T-helper 2 cell treated with Interferon-gamma antibody and Interleukin-4, amounts not matched to agents 5 μg/mL and 100 μg/mL, for 36 hours (primary cell): Measurements from ENCODE around the gene ABHD17B.
A peak's percentile ranks its signal among the peaks of the same experiment; 100 is the strongest.
"Not testable (repeated sequence)": the region's sequence is repeated elsewhere in the genome, so short reads cannot be mapped to it uniquely, and the experiment has no call there.

Source experiments
- DNase-seq: peaks from one replicate; pipeline ENCODE4 v3.0.0; 2021; ENCODE audit warnings: low spot score
- H3K27ac Mint-ChIP-seq: one replicate; pipeline ENCODE4 v1.8.0; 2021; ENCODE audit warnings: mild to moderate bottlenecking, mixed read lengths
- H3K27me3 Mint-ChIP-seq: one replicate; pipeline ENCODE4 v1.8.0; 2021; ENCODE audit warnings: low read depth, mixed read lengths
- H3K36me3 Mint-ChIP-seq: one replicate; pipeline ENCODE4 v1.8.0; 2021; ENCODE audit warnings: low read depth, mixed read lengths
- H3K4me1 Mint-ChIP-seq: one replicate; pipeline ENCODE4 v1.8.0; 2021; ENCODE audit warnings: low read depth, mixed read lengths
- H3K4me3 Mint-ChIP-seq: one replicate; pipeline ENCODE4 v1.8.0; 2022; ENCODE audit warnings: mild to moderate bottlenecking, moderate library complexity, mixed read lengths
- H3K9me3 Mint-ChIP-seq: one replicate; pipeline ENCODE4 v1.8.0; 2021; ENCODE audit warnings: mixed read lengths

The ABHD17B gene

DNA sequence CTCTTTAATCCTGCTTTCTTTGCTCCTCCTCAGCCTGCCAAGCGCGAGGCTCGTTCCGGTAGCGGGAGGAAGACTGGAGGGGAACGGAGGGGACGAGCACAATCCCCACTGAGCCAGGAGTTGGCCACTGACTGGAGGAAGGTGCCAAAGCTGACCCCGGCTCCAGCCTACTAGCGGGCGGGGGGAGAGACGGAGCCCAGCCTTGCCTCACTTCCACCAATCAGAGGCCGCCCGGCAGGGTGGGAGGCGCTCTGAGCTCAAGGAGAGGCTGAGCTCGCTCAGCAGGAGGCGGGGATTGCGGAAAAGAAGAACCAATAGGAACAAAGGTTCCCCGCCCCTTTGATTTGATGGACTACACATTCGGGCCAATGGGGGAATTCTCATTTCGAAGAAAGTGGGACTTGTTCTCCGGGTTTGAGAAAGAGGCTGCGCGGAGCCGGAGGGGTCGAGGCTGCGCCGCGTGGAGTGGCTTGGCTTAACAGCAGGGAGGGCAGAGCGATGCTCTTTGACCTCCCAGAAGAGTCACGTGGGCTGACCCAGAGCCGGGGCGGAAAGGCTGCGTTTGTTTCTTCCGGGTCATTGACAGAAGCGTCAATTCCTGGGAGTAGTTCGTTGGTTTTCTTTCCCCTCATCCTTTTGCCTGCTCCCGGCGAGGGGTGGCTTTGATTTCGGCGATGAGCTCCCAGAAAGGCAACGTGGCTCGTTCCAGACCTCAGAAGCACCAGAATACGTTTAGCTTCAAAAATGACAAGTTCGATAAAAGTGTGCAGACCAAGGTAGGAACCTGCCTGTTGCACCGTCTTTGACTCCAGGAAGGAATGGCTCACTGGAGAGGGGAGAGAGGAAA, at the start of gene ABHD17B, which contains the start of gene C9orf85:
Gene ABHD17B, minus strand, starts transcription at position 133 of the 847 bp plus-strand sequence. CDS start 36,113 bp downstream, outside the sequence.
Gene C9orf85, plus strand, starts transcription at position 579 of the 847 bp plus-strand sequence. Its CDS starts 96 bp downstream, at position 675.
- Mint-ChIP-seq H3K4me3 (peak within 1 kb of the TSS; percentile 100), H3K9me3 (no peaks in the 10 kb centered on the region), H3K27ac (peak within 1 kb of the TSS; percentile 98), H3K27me3 (no peaks in the 10 kb centered on the region), H3K36me3 (peaks cover 16% of the 10 kb centered on the region), H3K4me1 (peaks cover 54% of the 10 kb centered on the region)
- DNase-seq: peak; percentile 99

DNA sequence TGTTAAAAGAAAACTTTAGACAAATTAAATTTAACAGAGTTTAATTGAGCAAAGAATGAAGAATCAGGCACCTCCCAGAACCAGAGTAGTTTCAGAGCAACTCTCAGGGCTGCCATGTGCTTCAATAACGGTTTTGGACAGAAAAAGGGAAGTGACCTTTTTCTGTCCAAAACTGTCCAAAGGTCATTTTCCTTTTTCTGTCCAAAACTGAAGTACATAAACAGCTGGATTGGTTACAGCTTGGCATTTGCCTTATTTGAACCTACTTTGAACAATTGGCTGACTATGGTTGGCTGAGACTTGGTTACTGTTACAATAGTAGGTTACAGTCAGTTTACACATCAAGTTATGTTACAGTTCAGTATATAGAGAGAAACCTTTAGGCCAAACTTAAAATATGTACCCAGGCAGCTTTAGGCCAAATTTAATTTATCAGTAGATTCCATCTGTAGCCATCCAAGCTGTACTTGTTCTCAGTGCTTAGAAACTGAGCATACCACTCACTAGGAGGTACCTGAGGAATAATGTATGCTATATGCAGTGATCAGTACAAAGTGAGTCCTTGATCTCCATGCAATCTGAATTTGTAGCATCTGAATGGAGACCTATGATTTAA, 44.4 kb upstream of the ABHD17B start:
- H3K36me3 Mint-ChIP-seq: peaks cover 7% of the 10 kb centered on the region
- H3K9me3 Mint-ChIP-seq: no peaks in the 10 kb centered on the region
- no peaks in the 10 kb centered on the region for H3K27me3 Mint-ChIP-seq
- no peak for DNase-seq
- no peak overlapping the region for H3K27ac Mint-ChIP-seq
- H3K4me3 Mint-ChIP-seq: no peak overlapping the region
- H3K4me1 Mint-ChIP-seq: peaks cover 6% of the 10 kb centered on the region

DNA sequence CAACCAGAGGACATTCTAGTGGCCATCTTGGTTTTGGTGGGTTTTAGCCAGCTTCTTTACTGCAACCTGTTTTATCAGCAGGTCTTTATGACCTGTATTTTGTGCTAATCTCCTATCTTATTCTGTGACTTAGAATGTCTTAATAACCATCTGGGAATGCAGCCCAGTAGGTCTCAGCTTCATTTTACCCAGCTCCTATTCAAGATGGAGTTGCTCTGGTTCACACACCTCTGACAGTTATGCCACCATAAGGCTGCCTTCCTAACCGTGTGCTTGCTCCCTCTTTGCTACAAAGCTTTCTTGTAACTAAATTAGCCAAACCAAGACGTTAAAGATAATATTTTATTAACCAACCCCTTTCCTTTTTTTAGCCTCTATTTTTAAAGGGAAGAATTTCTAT, 43.7 kb upstream of the ABHD17B start:
- DNase-seq, H3K36me3 Mint-ChIP-seq, H3K4me3 Mint-ChIP-seq, H3K27ac Mint-ChIP-seq, H3K27me3 Mint-ChIP-seq, H3K9me3 Mint-ChIP-seq, H3K4me1 Mint-ChIP-seq: not testable (repeated sequence)

DNA sequence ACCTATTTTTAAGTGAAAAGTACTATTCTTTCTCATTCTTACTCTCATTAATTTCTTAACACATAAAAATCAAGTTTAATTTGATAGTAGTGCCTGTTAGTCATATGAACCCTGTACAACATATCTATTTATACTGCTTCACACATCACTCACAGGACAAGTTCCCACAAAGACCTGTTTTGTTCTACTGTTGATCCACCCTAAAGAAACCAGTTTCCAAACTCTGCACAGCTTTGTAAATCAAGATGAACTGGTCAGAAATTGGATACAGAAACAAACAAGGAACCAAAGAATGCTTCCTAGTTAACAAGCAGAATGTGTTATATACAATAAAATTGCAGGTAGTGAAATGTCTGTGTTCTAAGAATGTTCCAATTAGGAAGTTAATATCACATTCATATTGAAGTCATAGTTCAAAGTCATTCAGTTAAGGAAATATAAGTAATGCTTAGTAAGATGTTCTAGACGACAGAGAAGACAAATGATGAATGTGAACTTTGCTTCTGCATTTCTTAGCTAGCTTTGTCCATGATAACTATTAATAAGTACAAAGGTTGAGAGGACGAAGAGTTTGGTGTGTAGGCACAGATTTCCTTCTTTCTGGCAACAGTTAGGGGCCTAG, 33.9 kb upstream of the ABHD17B start:
- Mint-ChIP-seq H3K27ac (no peak overlapping the region), H3K36me3 (no peaks in the 10 kb centered on the region), H3K4me1 (peaks cover 9% of the 10 kb centered on the region), H3K27me3 (no peaks in the 10 kb centered on the region), H3K4me3 (no peak overlapping the region), H3K9me3 (no peaks in the 10 kb centered on the region)
- DNase-seq: no peak

DNA sequence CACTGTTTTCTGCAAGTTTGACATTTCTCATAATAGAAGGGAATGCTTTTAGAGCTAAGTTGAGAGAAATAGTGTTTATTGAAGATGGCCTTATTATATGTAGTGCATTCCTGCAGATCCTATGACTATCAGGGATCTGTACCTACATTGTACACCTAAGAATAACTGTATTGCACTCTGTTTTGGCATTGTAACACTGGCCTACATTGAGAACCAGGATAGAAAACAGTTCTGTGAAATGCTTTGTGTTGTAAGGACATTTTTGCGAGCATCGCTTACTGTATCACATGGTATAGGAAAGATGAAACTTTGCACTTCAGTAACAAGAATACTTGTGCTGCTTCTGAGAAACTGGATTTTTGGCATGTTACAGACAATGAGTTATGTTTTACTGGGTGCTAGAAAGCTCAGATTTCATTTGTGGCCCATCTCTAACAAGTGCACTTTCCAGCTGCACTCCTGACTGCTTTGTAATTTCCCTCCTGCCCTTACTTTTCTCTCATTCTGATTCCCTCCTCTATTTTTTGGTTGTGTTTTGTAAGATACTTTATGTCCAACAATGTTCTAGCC, 31.1 kb upstream of the ABHD17B start:
- no peaks in the 10 kb centered on the region for H3K36me3 Mint-ChIP-seq
- no peak overlapping the region for H3K27ac Mint-ChIP-seq
- H3K27me3 Mint-ChIP-seq: no peaks in the 10 kb centered on the region
- H3K9me3 Mint-ChIP-seq: no peaks in the 10 kb centered on the region
- no peak for DNase-seq
- H3K4me1 Mint-ChIP-seq: peaks cover 11% of the 10 kb centered on the region
- no peak overlapping the region for H3K4me3 Mint-ChIP-seq

DNA sequence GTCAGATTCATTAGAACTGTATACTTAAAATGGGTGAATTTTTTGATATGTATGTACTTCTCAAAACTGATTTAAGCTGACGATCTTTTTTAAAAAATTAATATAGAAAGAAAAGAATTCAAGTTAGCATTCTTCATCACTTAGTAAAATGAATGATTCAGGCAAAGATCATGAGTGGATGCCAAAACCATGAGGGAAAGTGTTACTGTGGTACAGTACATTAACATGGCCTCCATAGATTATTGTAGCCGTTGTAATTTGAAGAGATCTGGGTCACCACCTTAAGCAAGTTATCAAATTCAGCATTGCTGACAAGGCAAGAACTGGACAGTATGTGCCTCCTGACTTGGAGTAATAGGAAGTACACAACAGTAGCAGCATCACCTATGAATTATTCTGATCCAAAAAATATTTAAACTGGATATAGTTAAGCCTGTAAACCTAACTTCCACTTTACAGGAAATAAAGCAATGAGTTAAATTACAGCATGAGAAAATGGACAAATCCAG, 30.1 kb upstream of the ABHD17B start:
- H3K27me3 Mint-ChIP-seq: no peaks in the 10 kb centered on the region
- no peaks in the 10 kb centered on the region for H3K9me3 Mint-ChIP-seq
- peaks cover 11% of the 10 kb centered on the region for H3K4me1 Mint-ChIP-seq
- no peak for DNase-seq
- no peak overlapping the region for H3K27ac Mint-ChIP-seq
- no peak overlapping the region for H3K4me3 Mint-ChIP-seq
- no peaks in the 10 kb centered on the region for H3K36me3 Mint-ChIP-seq

DNA sequence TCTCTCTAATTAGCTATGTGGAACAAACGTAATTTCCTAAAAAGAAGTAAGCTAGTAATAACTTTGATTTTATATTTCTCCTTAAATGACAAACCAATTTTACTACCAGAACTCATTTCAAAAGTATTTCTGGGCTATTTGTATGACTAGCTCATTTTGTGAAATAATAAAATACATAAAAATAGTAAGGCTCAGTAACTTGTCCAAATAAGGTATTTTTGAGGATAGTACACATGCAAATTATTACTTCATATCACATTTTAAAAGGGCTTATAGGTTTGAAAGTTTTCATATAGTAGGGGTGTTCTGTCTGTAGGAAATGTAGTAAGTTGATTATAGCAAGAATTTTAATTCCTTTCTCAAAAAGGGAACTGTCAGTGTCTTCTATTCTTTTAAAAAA, 26.9 kb upstream of the ABHD17B start:
- Mint-ChIP-seq H3K4me1 (peaks cover 11% of the 10 kb centered on the region), H3K36me3 (peaks cover 2% of the 10 kb centered on the region), H3K27me3 (no peaks in the 10 kb centered on the region), H3K4me3 (no peak overlapping the region), H3K27ac (no peak overlapping the region), H3K9me3 (no peaks in the 10 kb centered on the region)
- no peak for DNase-seq

DNA sequence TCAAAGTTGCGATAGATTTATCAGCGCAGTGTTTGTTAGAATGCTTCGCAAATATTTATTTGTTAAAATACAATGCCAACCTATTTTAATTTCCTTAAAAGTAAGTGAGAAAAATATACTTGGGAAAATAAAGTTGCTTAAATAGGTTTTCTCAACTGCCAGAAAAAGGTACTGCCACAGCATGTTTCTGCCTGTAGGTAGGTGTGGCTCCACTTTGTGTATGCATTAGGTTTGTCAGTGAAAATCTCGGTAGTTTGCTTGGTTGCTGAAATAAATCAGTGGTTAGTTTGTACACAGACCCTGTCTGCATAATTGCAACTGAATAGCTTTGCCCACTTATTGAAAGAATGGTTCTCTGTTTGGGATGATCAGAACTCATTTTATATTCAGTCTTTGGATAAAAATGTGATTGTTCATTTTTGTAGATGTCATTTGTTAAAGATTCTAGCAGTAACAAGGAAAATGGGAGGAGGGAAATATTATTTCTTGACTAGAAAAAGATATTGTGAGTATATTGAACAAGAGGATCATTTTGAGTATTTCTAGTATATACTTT, 26.2 kb upstream of the ABHD17B start:
- H3K4me1 Mint-ChIP-seq: peaks cover 13% of the 10 kb centered on the region
- H3K36me3 Mint-ChIP-seq: peaks cover 6% of the 10 kb centered on the region
- no peak overlapping the region for H3K27ac Mint-ChIP-seq
- no peak for DNase-seq
- no peaks in the 10 kb centered on the region for H3K9me3 Mint-ChIP-seq
- H3K4me3 Mint-ChIP-seq: no peak overlapping the region
- H3K27me3 Mint-ChIP-seq: no peaks in the 10 kb centered on the region

DNA sequence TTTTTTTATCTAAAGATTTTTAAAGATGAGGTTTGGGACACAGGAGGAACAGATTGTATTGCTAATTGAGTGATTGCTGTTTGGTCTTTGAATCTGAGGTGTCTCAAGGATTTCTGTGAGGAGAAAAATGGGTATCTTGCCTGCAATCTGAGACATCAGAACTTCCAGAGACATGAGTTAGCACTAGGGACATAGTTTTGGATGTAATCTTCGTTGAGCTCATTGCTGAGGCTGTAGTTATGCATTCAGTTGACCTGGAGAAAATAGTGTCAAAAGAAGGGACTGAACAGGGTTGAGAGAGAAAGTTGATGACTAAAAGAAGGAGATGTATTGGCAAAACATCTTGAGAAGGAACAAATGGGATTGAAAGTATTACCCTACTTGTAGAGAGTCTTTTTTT, 25.1 kb upstream of the ABHD17B start:
- H3K4me1 Mint-ChIP-seq: peaks cover 4% of the 10 kb centered on the region
- no peaks in the 10 kb centered on the region for H3K9me3 Mint-ChIP-seq
- peaks cover 6% of the 10 kb centered on the region for H3K36me3 Mint-ChIP-seq
- no peak overlapping the region for H3K4me3 Mint-ChIP-seq
- no peak for DNase-seq
- H3K27me3 Mint-ChIP-seq: no peaks in the 10 kb centered on the region
- H3K27ac Mint-ChIP-seq: no peak overlapping the region

DNA sequence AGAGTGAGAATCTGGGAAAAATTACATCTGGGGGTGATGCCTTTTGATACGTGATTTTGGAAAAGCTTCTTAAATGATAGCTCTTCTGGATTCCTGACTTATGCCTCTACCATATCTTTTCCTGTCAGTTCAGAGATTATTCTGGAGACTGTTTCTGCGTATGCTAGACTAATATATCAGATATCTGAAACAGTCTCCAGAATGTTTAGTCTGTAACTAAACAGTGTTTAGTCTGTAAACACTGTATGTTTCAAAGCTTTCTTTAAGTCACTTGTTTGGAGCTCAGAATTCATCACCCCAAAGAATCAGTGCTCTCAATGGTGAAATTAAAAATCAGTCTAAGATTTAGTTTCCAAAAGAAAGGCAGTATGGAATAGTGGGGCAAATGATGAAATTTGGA, 20.2 kb upstream of the ABHD17B start:
- DNase-seq: no peak
- H3K27ac Mint-ChIP-seq: no peak overlapping the region
- H3K36me3 Mint-ChIP-seq: peaks cover 6% of the 10 kb centered on the region
- no peaks in the 10 kb centered on the region for H3K27me3 Mint-ChIP-seq
- H3K4me1 Mint-ChIP-seq: peaks cover 1% of the 10 kb centered on the region
- H3K4me3 Mint-ChIP-seq: no peak overlapping the region
- H3K9me3 Mint-ChIP-seq: no peaks in the 10 kb centered on the region

DNA sequence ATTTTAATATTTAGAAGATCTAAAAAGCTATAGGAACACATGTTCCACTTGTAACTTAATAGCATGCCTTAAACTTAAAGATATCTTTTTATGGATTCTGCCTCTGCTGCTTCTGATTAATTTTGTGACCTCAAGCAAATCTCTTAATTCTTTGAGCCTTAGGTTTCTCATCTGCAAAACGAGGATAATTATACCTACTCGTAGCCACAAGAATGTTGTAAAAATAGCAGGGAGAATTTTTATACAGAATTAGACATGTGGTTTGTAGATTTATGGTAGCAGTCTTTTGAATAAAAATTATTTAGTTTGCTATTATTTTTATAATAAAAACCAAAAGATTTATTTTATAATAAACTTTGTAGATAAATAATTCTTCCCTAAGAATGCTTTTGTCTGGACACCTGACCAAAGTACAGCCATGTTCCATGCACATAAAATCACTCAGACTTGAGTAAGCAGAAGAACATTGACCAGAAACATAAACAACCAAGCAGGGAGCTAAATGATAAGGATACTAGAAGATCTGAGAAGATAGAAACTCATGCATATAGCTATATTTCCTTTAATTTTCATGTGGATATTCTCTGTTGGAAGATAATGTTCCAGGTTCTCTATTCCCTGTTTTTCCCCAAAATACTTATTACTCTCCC, 18.9 kb upstream of the ABHD17B start:
- no peak overlapping the region for H3K27ac Mint-ChIP-seq
- peaks cover 1% of the 10 kb centered on the region for H3K4me1 Mint-ChIP-seq

DNA sequence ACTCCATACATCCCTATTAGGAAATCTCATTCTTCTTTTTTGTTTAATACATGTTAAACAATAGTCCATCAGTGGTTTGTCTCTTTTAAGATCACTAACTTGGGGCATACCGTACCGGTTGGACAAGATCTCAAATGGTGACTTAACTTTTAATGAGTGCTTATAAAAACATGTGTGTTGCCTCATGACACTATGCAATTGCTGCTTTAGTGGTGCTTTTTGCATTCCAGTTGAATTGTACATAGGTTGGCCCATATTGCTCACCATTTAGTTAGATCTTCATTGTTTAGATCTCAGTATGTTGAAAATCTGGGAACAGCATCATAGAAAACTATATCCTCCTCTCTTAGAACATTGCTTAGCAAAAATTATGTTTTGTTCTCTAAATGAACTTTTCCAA, 18.2 kb upstream of the ABHD17B start:
- H3K27ac Mint-ChIP-seq: no peak overlapping the region

More for the DNA sequence above, 18.9 kb upstream of the ABHD17B start:
- no peaks in the 10 kb centered on the region for H3K9me3 Mint-ChIP-seq
- H3K4me3 Mint-ChIP-seq: no peak overlapping the region
- H3K27me3 Mint-ChIP-seq: no peaks in the 10 kb centered on the region
- H3K36me3 Mint-ChIP-seq: peaks cover 6% of the 10 kb centered on the region
- DNase-seq: no peak

DNA sequence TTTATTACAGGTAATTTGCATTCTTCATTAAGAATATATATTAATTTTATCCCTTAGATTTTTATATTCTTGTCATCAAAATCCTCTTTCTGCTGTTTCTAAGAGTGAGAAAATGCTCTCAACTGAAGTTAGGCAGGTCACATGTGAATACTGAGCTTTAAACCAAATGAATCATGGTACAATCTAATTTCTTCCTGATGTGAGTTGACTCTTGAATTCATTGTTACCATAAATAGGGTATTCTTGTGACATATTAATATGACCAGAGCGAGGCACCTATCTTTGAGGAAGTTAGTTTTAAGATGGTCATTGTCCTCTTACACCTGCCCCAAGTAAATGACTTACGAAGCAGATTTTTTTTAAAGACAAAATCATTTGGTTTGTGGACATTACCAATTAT, 17.8 kb upstream of the ABHD17B start:
- Mint-ChIP-seq H3K9me3 (no peaks in the 10 kb centered on the region), H3K4me1 (peaks cover 2% of the 10 kb centered on the region), H3K4me3 (no peak overlapping the region), H3K36me3 (peaks cover 9% of the 10 kb centered on the region), H3K27ac (no peak overlapping the region), H3K27me3 (no peaks in the 10 kb centered on the region)
- DNase-seq: no peak

More for the DNA sequence above, 18.2 kb upstream of the ABHD17B start:
- DNase-seq: no peak
- no peaks in the 10 kb centered on the region for H3K9me3 Mint-ChIP-seq
- H3K27me3 Mint-ChIP-seq: no peaks in the 10 kb centered on the region
- H3K4me1 Mint-ChIP-seq: peaks cover 2% of the 10 kb centered on the region
- H3K36me3 Mint-ChIP-seq: peaks cover 7% of the 10 kb centered on the region
- no peak overlapping the region for H3K4me3 Mint-ChIP-seq
